Measurements from ENCODE around the gene TBC1D22A. TPM values are rescaled to one million over a fixed set of nuclear protein-coding genes. Genes with fewer than 3 reads are reported as not detected.
A peak's percentile ranks its signal among the peaks of the same experiment; 100 is the strongest.

TBC1D22A gene
- 10 to 100 TPM; 27.1 to 48.2 (median 35.3) TPM for total RNA-seq

GRCh38 chr22:46762238-46763050, at the start of gene TBC1D22A:
TSS of gene TBC1D22A (plus strand) at chr22:46762650. CDS start at chr22:46762787, 137 bp downstream.
- H3K4me1 ChIP-seq = peaks cover 35 to 60% (median 44%) of the 10 kb centered on the region in 4 donors
- peak; percentile 92 to 98 for DNase-seq
- TF ChIP-seq EP300 (IDR thresholded peaks at IDR 0.05) = peak in 1 of 4 donors; percentile 44
- TF ChIP-seq, protein P1, sequence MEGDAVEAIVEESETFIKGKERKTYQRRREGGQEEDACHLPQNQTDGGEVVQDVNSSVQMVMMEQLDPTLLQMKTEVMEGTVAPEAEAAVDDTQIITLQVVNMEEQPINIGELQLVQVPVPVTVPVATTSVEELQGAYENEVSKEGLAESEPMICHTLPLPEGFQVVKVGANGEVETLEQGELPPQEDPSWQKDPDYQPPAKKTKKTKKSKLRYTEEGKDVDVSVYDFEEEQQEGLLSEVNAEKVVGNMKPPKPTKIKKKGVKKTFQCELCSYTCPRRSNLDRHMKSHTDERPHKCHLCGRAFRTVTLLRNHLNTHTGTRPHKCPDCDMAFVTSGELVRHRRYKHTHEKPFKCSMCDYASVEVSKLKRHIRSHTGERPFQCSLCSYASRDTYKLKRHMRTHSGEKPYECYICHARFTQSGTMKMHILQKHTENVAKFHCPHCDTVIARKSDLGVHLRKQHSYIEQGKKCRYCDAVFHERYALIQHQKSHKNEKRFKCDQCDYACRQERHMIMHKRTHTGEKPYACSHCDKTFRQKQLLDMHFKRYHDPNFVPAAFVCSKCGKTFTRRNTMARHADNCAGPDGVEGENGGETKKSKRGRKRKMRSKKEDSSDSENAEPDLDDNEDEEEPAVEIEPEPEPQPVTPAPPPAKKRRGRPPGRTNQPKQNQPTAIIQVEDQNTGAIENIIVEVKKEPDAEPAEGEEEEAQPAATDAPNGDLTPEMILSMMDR (IDR thresholded peaks at IDR 0.05) = peak in 5 of 6 experiments; percentile 6 to 68 (median 39)
- TF ChIP-seq POLR2A (IDR thresholded peaks at IDR 0.05) = peak; percentile 86 to 98 (median 92)
- peak; percentile 99 to 100 for TF ChIP-seq POLR2AphosphoS5 (IDR thresholded peaks at IDR 0.05)
- no peaks in the 10 kb centered on the region for H3K9me3 ChIP-seq
- H3K27ac ChIP-seq = peak within 1 kb of the TSS; percentile 94 to 99 (median 96)
- 0 to 1% methylated on average over 27 to 59 of the region's 66 CpGs for WGBS, 2 donors
- H3K27me3 ChIP-seq = no peaks in the 10 kb centered on the region
- no peaks in the 10 kb centered on the region for H3K36me3 ChIP-seq
- ATAC-seq (ENCODE audit: low FRiP score in 2 of 2) = peak; percentile 95 to 97
- peak within 1 kb of the TSS; percentile 68 to 96 (median 79) for H3K4me3 ChIP-seq

GRCh38 chr22:46714550-46714949, 47.9 kb upstream of the TBC1D22A start:
- Histone ChIP-seq H3K4me1 (peaks cover 4 to 12% (median 11%) of the 10 kb centered on the region in 4 donors), H3K36me3 (peaks cover 17 to 79% (median 52%) of the 10 kb centered on the region in 4 donors), H3K27me3 (no peaks in the 10 kb centered on the region), H3K9me3 (no peaks in the 10 kb centered on the region), H3K4me3 (no peak overlapping the region), H3K27ac (peak overlapping the region in 2 of 4 donors; percentile 1 to 13)
- DNase-seq (no peak), ATAC-seq (ENCODE audit: low FRiP score in 2 of 2) (no peak)
- TF ChIP-seq EP300 (IDR thresholded peaks at IDR 0.05) (no peak), POLR2AphosphoS5 (IDR thresholded peaks at IDR 0.05) (no peak), POLR2A (IDR thresholded peaks at IDR 0.05) (no peak)
- TF ChIP-seq, protein P1 (IDR thresholded peaks at IDR 0.05) = no peak
- WGBS, 2 donors = 46 to 55% methylated on average over 4 of the region's 4 CpGs

GRCh38 chr22:46719921-46720320, 42.5 kb upstream of the TBC1D22A start:
- DNase-seq (no peak), ATAC-seq (ENCODE audit: low FRiP score in 2 of 2) (no peak)
- Histone ChIP-seq H3K4me1 (peaks cover 0 to 2% (median under 1%) of the 10 kb centered on the region in 4 donors), H3K27me3 (no peaks in the 10 kb centered on the region), H3K4me3 (no peak overlapping the region), H3K27ac (no peak overlapping the region), H3K9me3 (no peaks in the 10 kb centered on the region), H3K36me3 (peaks cover 13 to 70% (median 37%) of the 10 kb centered on the region in 4 donors)
- no peak for TF ChIP-seq POLR2A (IDR thresholded peaks at IDR 0.05)
- TF ChIP-seq, protein P1 (IDR thresholded peaks at IDR 0.05) = no peak
- no peak for TF ChIP-seq POLR2AphosphoS5 (IDR thresholded peaks at IDR 0.05)
- TF ChIP-seq EP300 (IDR thresholded peaks at IDR 0.05) = no peak
- 92 to 96% methylated on average over 9 to 11 of the region's 11 CpGs for WGBS, 2 donors

GRCh38 chr22:46721501-46722085, 40.9 kb upstream of the TBC1D22A start:
- WGBS, 2 donors = 89 to 93% methylated on average over 16 of the region's 16 CpGs
- H3K4me1 ChIP-seq = no peaks in the 10 kb centered on the region
- peaks cover 13 to 72% (median 37%) of the 10 kb centered on the region in 4 donors for H3K36me3 ChIP-seq
- TF ChIP-seq EP300 (IDR thresholded peaks at IDR 0.05) (no peak), POLR2A (IDR thresholded peaks at IDR 0.05) (no peak), POLR2AphosphoS5 (IDR thresholded peaks at IDR 0.05) (no peak)
- TF ChIP-seq, protein P1 (IDR thresholded peaks at IDR 0.05) = no peak
- H3K4me3 ChIP-seq = no peak overlapping the region
- H3K27me3 ChIP-seq = no peaks in the 10 kb centered on the region
- DNase-seq (no peak), ATAC-seq (ENCODE audit: low FRiP score in 2 of 2) (no peak)
- H3K9me3 ChIP-seq = no peaks in the 10 kb centered on the region
- no peak overlapping the region for H3K27ac ChIP-seq

Data from upper lobe of left lung (tissue), 6 donors.